Measurements from ENCODE around the gene CHID1. TPM values are rescaled to one million over a fixed set of nuclear protein-coding genes. Genes with fewer than 3 reads are reported as not detected.
A peak's percentile ranks its signal among the peaks of the same experiment; 100 is the strongest.

CHID1 gene
- total and polyA plus RNA-seq, 9 of the 15 experiments (the other 6 are each of a cell fraction or from before 2014, with no cell fraction given) = 15.1 to 108 (median 39.8) TPM

- TF ChIP-seq CEBPZ (IDR thresholded peaks at IDR 0.05; ENCODE audit: borderline replicate concordance, low read depth, low read length) = no peak
- TF ChIP-seq PKNOX1 (IDR thresholded peaks at IDR 0.05) = no peak
- TF ChIP-seq ZNF699 (CRISPR knock-in tag; IDR thresholded peaks at IDR 0.05; ENCODE audit: insufficient replicate concordance) = no peak
- TF ChIP-seq TFAM (CRISPR knock-in tag; conservative IDR thresholded peaks at IDR 0.05) = no peak
- 0 out of 2 replicates have a peak, but pooled peaks have one; percentile 31 for TF ChIP-seq NR4A1 (CRISPR knock-in tag; IDR thresholded peaks at IDR 0.05)
- TF ChIP-seq NR4A1 (tag; IDR thresholded peaks at IDR 0.05) = no peak
- no peak for TF ChIP-seq ZNF75A (CRISPR knock-in tag; IDR thresholded peaks at IDR 0.05)
- no peak for TF ChIP-seq ESRRB (CRISPR knock-in tag; IDR thresholded peaks at IDR 0.05; ENCODE audit: borderline replicate concordance)
- no peak for TF ChIP-seq SMARCC2 (IDR thresholded peaks at IDR 0.05; ENCODE audit: low read depth)
- TF ChIP-seq NBN (IDR thresholded peaks at IDR 0.05; ENCODE audit: low read depth) = no peak
- no peak for TF ChIP-seq ATF3 (IDR thresholded peaks at IDR 0.05)
- no peak for TF ChIP-seq ATF3 (CRISPR knock-in tag; conservative IDR thresholded peaks at IDR 0.05)
- no peak for TF ChIP-seq ZNF354B (CRISPR knock-in tag; IDR thresholded peaks at IDR 0.05)
- TF ChIP-seq ZNF609 (CRISPR knock-in tag; IDR thresholded peaks at IDR 0.05; ENCODE audit: borderline replicate concordance) = no peak
- TF ChIP-seq BCOR (IDR thresholded peaks at IDR 0.05) = no peak
- TF ChIP-seq SNAPC5 (CRISPR knock-in tag; IDR thresholded peaks at IDR 0.05) = no peak
- peak; percentile 18 for TF ChIP-seq ZFP36 (IDR thresholded peaks at IDR 0.05; ENCODE audit: low read depth, low read length, partially characterized antibody)
Measured at GRCh38 chr11:827897-828192, 82.8 kb downstream of the CHID1 start, which contains the start of gene CRACR2B (continued).
